IPS-NIHi7 (cell line): ENCODE data around the gene PLIN3.
"Not testable (repeated sequence)": the region's sequence is repeated elsewhere in the genome, so short reads cannot be mapped to it uniquely, and the experiment has no call there.

Experiments
- DNase-seq: peaks from one replicate; pipeline ENCODE4 v3.0.0; 2012; ENCODE audit warnings: mixed read lengths; ENCODE audit errors: extremely low spot score

PLIN3 gene, protein sequence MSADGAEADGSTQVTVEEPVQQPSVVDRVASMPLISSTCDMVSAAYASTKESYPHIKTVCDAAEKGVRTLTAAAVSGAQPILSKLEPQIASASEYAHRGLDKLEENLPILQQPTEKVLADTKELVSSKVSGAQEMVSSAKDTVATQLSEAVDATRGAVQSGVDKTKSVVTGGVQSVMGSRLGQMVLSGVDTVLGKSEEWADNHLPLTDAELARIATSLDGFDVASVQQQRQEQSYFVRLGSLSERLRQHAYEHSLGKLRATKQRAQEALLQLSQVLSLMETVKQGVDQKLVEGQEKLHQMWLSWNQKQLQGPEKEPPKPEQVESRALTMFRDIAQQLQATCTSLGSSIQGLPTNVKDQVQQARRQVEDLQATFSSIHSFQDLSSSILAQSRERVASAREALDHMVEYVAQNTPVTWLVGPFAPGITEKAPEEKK

DNA sequence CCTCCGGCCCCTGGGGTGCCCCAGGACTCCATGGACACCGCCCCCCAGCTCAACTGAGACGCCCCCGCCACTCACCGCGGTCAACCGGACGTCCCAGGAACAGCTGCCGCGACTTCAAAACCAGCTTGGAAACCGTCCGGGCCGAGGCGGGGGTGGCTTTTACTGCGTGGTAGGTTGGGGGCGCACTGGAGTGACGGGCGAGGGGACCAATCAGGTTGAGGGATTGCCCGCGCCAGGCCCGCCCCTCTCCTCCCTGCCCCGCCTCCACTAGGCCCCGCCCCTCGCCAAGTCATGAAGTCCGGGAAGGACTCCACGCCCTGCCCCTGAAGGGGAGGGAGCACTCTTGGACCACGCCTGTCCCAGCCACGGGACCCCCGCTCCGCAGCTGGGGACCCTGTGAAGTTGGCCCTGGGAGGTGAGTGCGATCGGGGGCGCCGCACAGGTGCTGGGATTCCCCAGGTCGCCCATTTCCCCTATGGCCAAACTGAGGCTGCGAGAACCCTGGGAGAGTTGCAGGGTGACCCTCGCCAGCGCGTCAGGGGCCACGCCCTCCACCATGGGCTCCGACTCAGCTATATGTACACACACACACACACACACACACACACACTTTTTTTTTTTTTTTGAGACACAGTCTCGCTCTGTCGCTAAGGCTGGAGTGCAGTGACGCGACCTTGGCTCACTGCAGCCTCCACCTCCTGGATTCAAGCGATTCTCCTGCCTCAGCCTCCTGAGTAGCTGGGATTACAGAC, at the start of gene PLIN3:
TSS of gene PLIN3 (minus strand) at position 134 of the 752 bp plus-strand sequence. CDS start 6,273 bp downstream, outside the sequence.
- peak; percentile 100 for DNase-seq

DNA sequence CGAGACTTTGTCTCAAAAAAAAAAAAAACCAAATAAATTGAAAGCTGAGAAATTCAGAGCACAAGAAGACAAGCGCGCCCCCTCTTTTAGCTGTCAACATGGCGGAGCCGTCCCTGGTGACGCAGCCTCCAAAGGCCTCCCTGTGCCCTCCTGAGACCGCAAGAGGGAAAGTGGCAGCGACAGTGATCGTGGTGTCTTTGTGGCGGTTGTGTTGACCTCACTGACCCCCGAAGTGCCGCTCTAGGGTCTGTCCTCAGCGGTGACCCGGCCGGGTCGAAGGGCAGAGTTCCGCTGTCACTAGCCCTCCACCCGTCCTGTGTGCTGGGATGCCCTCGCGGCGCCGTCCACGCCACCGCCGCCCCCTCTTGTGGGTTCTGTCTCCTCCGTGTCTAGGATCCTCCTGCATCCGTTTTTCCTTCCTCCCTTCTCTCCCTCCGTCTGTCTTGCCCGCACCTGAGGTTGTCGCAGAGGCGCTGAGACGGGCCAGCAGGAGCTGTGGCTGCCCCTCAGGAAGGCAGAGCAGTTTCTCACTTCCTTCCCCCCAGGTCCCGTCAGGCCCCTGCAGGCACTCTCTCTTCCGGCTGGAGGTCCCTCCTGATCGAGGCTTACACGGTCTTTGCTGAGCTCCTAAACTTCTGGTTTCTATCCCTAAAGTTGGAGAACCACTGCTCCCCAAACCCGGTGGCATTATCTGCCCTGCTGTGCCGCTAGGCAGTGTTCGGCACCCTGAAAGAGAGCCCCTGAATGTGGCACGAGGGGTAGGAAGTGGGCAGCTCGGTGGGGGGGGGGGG, 49.0 kb upstream of the PLIN3 start:
- DNase-seq, result no peak

DNA sequence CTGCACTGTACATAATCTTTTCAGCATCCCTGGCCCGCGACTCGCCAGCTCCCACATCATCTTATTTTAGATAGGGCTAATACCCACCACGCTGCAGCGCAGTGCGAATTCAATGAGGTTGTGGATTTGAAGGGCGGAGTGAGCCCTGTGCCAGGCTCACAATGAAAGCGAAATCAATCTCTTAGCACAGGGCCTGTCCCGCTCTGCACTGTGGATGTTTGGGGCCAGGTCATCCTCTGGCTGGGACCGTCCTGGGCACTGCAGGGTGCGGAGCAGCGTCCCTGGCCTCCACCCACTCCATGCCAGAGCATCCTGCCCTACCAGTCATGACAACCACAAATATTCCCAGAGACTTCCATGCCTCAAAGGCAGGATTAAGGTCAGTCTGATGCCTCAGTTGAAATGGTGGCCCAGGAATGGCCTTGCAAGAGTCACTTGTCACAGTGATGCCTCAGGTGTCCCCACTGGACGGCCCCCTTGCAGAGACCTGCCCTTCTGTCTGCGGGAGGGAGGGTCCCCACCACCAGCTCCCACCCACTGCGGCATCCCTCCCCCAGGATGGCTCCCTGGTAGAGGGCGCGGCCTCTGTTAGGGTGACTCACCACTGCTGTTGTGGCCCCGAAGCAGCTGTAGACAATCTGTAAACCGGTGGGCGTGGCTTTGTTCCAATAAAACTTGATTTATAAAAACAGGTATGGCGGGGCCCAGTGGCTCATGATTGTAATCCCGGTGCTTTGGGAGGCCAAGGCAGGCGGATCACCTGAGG, 47.5 kb upstream of the PLIN3 start:
- peak; percentile 31 for DNase-seq

- DNase-seq, result no peak
These were observed 46.7 kb upstream of the PLIN3 start for GRCh38 chr19:4913996-4914735.

DNA sequence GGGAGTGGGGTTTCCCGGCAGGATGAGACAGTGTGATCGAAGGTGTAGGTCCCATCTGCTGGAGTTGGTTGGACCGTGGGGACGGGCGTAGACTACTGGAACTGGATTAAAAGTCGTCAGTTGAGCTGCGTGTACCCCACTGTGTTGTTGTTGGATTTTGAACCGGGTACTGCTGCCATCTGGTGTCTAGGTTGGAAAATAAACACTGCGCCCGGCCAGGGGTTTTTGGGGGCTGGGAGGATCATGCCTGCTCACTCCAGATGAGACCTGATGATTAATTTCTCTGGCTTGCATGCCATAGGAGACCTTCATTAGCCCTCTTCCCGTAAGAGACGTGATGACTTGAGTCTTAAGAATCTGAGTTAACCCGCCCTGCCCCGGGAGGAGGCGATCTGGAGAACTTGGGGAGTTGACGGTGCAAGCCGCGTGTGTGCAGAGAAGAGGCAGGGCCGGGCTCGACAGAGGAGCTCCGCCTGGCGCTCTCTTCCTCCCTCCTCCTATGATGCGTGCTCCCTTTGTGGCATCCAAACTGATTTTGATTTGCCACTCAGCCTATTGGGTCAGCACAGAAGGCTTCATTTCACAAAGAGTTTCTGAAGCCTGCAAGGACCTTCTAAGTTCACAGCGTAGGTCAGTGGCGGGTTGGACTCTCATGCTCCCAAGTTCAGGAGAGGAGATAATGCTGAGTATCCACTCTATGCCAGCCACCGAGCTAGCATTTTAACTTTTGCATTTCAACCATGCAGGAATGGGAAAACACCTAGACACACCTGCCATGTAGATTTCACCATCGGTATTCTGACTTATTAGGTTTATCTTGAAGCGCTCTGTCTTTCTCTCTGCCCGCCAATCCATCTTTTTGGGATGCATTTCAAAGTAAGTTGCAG, 44.6 kb upstream of the PLIN3 start:
- peak; percentile 70 for DNase-seq

DNA sequence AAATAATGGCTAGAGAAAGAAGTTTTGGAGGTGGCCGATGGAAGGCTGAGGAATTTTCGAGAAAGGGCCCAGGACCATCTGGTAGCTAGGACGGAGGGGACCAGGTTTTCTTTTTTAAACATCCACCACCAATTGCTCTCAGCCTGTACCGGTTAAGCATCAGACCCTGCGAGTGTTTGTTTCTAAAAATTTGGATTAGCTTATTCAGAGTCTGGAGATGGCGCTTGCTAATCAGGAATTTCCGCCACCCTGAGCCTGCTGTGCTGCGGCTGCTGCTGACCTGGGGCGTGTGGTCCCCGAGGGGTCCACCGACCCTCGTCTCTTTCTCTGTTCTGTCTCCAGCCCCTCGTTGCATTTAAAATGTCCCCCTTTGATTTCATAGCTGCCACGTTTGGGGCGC, 43.8 kb upstream of the PLIN3 start:
- no peak for DNase-seq

DNA sequence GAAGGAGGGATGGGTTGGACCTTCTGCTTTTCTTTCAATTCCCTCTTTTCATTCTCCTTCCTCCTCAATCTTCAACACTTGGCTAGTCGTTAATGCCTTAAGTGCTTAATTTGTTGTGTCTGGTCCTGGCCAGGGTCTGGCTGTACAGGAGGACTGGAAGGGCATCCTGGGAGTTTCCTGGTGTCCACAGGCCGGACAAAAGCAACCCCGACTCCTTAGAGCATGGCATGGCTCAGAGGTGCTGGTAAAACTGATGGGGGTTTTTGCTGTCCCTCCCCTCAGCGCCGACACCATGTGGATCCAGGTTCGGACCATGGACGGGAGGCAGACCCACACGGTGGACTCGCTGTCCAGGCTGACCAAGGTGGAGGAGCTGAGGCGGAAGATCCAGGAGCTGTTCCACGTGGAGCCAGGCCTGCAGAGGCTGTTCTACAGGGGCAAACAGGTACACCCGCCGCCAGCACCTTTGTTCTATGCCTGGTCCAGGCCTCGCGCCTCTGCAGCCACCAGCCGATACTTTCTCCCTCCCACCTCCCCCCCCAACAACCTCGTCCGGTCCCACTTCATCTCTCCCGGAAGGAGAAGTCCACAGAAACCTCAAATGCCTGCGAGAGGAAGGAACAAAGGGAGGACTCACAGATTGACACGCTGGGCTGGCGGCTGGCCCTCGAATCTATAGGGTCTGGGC, 43.3 kb upstream of the PLIN3 start:
- no peak for DNase-seq

DNA sequence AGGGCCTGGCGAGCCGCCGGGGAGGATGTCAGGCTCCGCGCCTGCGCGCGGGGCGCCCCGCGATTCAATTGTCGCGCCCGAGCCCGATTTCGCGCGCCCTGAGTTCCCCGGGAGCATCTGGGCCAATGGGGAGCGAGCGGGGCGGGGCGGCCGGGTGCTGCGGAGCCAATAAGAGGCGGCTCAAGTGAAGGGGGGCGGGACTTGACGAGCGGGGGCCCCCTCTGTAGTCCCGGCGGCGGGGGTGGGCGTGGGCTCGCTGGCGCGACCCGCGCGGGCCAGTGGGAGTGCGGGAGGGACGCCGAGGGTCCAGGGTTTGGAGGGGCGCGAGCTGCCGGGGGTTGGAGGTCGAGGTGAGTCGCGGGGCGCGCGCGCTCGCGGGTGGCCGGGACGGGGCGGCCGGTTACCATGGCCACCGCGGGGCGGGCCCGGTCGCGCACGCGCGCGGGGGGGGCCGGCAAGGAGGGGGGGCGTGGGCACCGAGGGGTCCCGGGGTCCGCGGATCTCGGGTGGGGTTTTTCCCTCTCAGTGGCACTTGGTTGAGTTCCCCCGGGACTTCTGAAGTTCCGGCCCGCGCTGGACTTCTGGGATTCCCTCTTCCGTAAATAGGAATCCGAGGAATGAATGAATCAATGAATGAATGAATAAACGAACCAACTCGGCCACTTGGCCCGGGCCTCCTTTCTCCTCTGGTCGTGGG, 42.6 kb upstream of the PLIN3 start:
- DNase-seq, result peak; percentile 98

- DNase-seq, result no peak
These were observed 41.9 kb upstream of the PLIN3 start, which contains the start of gene UHRF1 for GRCh38 chr19:4909156-4909896. UHRF1 (plus strand) TSS chr19:4909501; CDS start chr19:4910886, 1,385 bp downstream.

DNA sequence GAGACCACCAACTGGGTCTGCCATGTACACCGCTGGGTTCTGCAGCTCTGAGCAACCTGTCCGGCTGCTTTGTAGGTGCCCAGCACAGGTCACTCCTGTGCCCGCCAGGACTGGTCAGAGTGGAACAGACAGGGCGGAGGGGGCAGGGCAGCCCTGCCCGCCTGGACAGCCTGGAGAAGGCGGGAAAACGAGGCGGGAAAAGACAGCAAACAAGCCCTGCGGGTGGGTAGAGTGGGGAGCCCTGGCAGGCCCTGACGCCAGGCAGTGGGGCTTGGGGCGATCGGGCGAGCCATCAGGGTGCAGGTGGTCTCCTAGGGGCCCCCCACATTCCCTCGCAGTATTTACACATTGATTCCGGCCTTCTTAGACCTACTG, 41.3 kb upstream of the PLIN3 start:
- no peak for DNase-seq

GRCh38 chr19:4908360-4908759, 40.9 kb upstream of the PLIN3 start:
- no peak for DNase-seq

DNA sequence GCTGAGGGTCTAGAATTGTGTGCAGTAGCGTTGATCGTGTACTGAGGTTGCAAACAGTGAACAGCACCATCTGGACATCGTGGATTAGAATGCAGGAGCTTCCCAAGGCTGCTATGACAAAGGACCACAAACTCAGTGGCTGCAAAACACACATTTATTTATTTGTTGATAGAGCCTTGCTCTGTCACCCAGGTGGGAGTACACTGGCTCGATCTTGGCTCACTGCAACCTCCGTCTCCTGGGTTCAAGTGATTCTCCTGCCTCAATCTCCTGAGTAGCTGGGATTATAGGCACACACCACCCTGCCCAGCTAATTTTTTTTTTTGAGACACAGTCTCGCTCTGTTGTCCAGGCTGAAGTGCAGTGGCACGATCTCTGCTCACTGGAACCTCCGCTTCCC, 39.5 kb upstream of the PLIN3 start:
- DNase-seq, result no peak

DNA sequence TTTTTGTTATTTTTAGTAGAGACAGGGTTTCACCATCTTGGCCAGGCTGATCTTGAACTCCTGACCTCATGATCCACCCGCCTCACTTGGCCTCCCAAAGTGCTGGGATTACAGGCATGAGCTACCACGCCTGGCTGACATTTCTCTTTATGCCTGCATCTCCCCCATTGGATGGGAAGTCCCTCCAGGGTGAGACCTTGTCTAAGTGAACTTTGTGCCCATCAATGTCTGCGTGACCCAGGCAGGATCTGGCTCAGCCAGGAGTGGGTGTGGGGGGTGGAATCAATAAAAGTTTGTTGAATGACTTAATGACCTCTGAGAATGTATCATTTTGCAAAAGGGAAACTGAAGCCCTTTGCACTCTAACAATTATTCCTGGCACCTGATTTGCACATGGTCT, 37.0 kb upstream of the PLIN3 start:
- no peak for DNase-seq

GRCh38 chr19:4902796-4903195, 35.3 kb upstream of the PLIN3 start, which contains the start of gene ARRDC5:
ARRDC5 (minus strand) TSS chr19:4902896; CDS start chr19:4902825, 71 bp downstream.
- DNase-seq, result no peak

- DNase-seq, result not testable (repeated sequence)
These were observed 33.4 kb upstream of the PLIN3 start for GRCh38 chr19:4900879-4901278.

DNA sequence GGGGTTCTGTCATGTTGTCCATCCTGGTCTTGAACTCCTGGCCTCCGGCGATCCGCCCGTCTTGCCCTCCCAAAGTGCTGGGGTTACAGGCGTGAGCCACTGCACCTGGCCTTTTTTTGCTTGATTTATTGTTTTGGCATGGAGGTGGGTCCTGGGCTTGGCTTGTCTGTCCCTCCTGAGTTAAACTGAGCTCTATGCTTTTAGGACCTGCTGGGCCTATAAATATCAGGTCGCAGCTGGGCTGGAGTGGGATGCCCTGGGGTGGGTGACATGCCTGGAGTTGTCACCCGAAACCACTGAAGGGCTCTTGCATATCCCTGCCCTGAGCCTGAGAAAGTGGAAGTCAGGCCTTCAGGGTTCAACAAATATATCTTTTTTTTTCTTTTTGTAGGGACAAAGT, 29.7 kb upstream of the PLIN3 start:
- DNase-seq, result no peak

DNA sequence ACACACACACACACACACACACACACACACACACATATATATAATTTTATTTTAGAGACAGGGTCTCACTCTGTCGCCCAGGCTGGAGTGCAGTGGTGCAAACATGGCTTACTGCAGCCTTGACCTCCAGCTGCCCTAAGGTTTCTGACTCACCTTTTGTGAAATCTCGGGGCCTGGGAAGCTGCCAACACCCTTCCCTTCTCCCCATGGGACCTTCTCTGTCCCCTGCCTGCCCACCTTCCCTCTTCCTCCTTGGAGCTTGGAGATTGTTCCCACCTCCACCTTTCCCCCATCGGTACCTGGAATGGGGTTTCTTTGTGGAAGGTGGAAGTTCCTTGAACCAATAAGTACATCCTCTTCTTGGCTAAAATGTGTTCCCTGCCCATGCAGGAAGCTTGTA, 28.9 kb upstream of the PLIN3 start:
- no peak for DNase-seq

- DNase-seq, result not testable (repeated sequence)
These were observed 25.5 kb upstream of the PLIN3 start for GRCh38 chr19:4892962-4893361.
